ENCODE results near the gene RUFY4.
"Not testable (repeated sequence)": the region's sequence is repeated elsewhere in the genome, so short reads cannot be mapped to it uniquely, and the experiment has no call there.

RUFY4 gene

DNA sequence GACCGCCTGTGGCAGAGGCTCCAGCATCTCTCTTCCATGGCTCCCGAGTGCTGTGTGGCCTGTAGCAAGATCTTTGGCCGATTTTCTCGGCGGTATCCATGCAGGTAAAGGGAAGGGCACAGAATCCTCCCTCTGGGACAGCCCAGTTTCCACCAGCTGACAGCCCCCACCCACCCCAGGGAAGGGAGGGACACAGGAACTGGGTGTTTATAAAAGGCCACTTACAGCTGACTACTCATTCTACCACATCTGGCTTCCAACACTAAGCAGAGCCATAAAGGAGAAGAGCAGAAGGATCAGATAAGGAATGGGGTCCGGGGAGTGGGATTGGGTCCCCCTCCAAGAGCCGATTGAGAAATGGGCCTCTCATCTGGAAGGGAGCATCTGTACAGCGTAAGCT, 20.2 kb downstream of the RUFY4 start:
- no peak for DNase-seq (ENCODE audit: low read depth)

DNA sequence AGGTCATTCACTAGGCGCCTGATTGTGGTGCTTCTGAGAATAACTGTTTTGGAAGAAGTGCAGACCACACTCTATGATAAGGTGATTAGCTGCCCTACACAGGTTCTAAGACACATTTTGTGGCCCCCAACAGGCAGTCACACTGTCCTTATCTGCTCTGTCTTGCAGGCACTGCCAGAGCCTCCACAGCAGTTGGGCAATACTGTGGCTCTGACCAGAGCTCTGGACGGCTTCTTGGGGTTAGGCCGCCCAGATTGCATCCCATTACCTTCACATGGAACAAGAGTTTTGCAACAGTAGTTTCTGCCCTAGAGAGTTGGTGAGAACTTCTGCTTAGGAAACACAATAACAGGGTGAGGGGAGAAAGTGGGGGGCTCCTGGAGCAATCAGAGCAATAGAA, 22.7 kb downstream of the RUFY4 start:
- no peak for DNase-seq (ENCODE audit: low read depth)

DNA sequence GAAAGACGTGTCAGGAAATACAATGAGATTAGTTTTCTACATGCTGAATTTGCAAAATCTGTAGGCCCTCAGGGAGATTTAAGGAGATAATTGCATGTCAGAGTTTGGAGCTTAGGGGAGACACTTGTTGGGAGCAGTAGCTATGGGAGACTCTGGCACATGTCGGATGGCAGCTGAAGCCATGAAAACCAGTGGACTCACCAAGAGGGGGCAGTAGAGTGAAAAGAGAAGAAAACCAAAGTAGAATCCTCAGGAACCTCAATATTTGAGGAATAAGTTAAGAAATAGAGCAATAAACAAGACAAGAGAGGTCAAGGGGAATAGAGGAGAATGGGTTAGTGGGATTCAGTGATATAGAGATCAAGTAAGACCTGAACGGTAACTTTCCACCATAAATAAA, 24.8 kb downstream of the RUFY4 start:
- no peak for DNase-seq (ENCODE audit: low read depth)

DNA sequence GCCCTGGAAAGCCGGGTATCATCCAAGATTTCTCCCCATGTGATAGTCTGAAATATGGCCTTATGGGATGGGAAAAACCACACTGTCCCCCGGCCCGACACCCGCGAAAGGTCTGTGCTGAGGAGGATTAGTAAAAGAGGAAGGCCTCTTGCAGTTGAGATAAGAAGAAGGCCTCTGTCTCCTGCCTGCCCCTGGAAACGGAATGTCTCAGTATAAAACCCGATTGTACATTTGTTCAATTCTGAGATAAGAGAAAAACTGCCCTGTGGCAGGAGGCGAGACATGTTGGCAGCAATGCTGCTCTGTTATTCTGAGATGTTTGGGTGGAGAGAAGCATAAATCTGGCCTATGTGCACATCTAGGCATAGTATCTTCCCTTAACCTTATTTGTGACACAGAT, 26.8 kb downstream of the RUFY4 start:
- no peak for DNase-seq (ENCODE audit: low read depth)

DNA sequence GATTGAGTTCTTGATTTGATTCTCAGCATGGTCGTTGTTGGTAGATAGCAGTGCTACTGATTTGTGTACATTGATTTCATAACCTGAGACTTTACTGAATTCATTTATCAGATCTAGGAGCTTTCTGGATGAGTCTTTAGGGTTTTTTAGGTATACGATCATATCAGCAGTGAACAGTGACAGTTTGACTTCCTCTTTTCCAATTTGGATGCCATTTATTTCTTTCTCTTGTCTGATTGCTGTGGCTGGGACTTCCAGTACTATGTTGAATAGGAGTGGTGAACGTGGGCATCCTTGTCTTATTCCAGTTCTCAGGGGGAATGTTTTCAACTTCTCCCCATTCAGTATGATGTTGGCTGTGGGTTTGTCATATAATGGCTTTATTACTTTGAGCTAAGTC, 28.9 kb downstream of the RUFY4 start:
- DNase-seq (ENCODE audit: low read depth) = no peak

DNA sequence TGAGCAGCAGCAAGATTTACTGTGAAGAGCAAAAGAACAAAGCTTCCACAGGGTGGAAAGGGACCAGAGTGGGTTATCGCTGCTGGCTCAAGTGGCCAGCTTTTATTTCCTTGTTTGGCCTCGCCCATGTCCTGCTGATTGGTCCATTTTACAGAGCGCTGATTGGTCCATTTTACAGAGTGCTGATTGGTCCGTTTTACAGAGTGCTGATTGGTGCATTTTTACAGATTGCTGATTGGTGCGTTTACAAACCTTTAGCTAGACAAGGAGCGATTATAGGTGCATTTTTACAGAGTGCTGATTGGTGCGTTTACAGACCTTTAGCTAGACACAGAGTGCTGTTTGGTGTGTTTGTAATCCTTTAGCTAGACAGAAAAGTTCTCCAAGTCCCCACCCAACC, 39.8 kb downstream of the RUFY4 start:
- not testable (repeated sequence) for DNase-seq (ENCODE audit: low read depth)

DNA sequence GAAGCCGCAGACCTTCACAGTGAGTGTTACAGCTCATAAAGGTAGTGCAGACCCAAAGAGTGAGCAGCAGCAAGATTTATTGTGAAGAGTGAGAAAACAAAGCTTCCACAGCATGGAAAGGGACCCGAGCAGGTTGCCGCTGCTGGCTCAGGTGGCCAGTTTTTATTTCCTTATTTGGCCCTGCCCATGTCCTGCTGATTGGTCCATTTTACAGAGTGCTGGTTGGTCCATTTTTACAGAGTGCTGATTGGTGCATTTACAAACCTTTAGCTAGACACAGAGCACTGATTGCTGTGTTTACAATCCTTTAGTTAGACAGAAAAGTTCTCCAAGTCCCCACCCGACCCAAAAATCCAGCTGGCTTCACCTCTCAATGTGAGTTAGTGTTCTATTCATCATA, 52.7 kb downstream of the RUFY4 start:
- DNase-seq (ENCODE audit: low read depth) = not testable (repeated sequence)

DNA sequence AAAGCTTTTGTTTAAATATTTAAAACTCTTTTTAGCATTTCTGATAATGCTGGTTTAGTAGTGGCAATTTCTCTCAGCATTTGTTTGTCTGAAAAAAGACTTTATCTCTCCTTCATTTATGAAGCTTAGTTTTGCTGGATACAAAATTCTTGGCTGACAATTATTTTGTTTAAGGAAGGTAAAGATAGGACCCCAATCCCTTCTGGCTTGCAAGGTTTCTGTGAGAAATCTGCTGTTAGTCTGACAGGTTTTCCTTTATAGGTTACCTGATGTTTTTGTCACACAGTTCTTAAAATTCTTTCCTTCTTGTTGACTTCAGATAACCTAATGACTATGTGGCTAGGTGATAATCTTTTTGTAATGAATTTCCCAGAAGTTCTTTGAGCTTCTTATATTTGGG, 53.2 kb downstream of the RUFY4 start:
- DNase-seq (ENCODE audit: low read depth) = not testable (repeated sequence)

DNA sequence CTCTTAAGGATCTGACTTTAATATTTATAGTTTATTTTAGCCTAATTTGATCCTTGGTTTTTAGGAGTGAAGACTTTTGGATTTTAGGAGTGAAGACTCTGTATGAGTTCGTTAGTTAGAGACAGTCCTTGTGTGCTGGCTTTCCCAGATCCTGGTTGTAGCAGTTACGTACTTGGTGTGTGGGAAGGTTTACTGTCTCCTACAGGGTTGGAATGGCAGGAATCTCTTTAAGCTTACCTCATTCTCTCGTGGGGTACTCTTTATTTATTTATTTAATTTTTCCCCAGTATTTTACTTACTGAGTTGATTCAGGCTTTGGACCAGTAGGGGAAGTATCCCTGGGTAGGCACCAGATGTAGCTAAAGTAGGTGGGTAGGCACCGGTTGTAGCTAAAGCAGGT, 54.9 kb downstream of the RUFY4 start:
- no peak for DNase-seq (ENCODE audit: low read depth)

DNA sequence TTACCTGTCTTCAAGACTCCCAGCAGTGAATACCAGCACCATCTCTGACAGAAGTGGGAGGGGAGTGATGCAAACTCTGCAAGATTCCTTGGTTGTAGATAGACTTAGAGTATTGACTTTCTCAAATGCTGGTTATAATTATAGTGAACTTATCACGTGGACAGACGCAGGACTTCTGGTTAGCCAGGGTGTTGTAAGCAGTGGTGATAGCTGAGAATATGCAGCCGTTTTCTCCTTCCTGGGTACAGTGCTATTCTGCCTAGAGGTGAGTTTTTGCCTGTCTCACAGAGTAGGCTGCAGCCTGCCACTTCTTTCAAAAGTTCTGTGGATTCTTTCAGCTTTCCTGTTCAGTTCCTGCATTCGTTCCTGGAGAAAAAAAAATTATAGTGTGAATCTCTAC, 56.0 kb downstream of the RUFY4 start:
- no peak for DNase-seq (ENCODE audit: low read depth)

DNA sequence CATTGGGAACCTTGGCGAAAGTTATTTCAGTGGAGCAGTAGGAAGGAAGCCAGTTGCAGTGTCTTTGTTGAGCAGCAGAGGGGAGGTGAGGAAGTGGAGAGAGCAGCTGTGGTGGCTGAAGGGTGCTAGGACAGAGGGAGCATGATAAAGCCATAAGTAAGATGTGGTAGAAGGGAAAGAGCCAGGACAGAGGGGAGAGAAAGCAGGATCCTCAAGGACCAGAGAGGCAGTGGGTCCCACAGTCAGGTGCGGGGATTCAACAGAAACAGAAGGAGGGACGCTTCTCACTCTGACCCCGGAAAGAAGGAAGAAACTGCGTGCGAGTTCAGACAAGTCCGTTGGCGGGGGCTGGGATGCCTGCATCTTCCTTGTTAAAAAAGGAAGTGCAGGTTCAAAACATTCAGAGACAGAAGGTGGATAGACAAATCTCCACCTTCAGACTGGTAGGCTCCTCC, 56.6 kb downstream of the RUFY4 start, which contains the start of gene CXCR2:
Gene CXCR2 (plus strand): TSS at position 403 of the 455 bp plus-strand sequence. CDS start 8,774 bp downstream, outside the sequence.
- DNase-seq (ENCODE audit: low read depth) = no peak

DNA sequence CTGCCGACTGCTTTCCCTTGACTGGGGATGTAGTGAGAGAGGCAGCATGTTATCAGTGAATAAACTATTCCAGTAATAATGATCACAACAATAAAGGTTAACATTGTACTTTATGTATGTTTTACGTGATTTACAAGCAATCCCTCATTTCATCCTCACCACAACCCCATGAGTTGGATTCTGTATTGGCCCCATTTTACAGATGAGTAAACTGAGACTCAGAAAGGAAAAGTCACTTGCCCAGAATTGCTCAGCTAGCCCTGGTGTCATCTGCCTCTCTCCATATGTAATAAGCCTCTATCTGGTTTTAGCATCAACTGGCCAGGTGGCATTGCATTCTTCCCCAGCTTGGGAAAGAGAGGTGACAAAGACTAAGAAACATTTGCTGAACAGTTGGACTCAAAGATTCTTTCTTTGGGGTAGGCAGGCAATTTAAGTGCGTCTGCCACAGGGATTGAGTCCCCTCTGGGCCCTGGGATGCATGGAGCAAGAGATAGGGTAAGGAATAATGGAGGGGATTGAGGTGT, 58.9 kb downstream of the RUFY4 start:
- DNase-seq (ENCODE audit: low read depth) = no peak

DNA sequence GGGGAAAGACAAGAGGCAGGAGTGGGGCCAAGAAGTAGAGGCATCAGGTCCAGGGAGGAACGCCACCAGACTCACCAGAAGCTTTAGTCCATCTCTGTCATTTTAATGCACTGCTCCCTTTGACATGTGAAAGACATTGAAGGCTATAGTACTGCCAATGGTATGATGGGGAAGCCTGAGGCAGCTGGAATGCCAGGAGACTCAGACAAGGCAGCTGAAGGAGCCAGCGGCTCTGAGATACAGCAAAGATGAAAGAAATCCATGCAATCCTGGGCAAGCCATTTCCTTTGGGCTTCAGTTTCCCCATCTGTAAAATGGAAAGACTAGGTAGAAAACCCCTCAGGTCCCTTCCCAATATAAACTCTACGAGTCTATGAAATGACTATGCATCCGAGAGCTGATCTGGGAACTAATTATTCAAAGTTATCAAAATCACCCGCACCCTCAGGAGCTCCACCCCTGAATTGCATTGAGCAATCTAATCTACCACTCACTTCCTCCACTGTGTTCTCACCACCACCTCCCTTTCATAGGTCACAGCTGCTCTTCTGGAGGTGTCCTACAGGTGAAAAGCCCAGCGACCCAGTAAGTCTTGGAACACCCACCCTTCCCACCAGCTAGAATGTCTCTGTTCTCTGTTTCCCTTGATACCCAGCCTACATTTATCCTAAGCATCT, 59.9 kb downstream of the RUFY4 start:
- no peak for DNase-seq (ENCODE audit: low read depth)

DNA sequence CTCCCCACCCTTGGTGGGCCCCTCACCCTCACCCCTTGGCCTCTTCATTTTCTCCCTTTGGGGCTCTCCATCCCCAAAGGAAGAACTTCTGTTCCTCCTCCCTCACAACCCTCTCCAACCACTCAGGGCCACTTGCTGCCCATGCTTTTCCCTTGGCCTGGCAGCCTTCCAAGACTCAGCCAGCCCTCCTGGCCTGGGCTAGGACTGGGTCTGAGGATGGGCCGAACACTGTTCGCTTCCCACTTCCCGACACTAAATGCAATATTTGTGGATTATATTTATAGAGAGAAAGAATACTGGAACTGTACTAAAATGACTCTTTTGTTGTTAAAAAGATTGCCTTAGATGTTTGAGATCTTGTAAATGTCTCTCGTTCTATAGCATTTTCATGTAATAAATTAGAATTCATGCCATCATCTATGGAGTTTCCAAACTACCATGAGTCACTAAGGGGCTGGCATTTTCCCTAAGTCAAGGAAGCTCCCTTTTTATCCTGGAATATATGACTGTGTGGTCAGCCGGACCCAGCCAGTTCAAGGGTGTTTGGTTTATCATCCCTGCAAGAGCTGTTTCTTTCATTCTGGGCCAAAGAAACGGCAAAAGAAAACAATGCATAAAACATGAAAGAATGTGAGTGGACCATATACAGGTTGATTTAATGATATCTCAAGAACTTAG, 60.5 kb downstream of the RUFY4 start:
- no peak for DNase-seq (ENCODE audit: low read depth)

DNA sequence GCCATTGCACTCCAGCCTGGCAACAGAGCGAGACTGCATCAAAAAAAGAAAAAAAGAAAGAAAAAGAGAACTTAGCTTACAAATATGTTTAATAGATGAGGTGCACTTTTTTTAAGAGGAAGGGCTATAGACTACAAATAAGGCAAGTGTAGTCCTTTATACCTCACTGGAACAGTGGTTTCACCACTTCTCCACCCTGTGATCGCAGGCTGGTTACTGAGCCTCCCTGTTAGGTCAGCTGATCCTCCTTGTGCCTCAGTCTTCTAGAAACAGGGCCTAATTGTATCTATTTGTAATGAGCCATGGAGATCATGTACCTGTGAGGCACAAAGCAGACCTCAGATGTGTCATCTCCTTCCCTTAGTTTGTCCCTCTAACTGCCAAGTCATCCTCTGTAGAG, 61.3 kb downstream of the RUFY4 start:
- DNase-seq (ENCODE audit: low read depth) = no peak

DNA sequence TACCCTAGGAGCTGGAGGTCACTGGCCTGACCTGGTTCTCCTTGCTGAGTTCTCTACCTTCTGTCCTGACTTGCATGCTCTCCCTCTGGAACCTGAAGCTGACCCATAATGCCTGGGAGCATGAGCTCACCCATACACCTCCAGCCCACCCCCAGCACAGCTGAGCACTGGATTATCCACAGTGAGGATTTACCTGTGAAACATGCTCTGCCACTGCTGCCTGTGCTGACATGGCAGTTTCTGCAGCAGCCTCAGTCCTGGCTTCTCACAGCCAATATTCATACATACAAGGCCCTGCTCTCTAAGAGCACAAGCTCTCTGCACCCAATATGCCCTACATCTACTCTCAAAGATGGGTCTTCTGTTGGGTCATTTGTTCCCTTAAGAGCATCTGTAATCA, 61.8 kb downstream of the RUFY4 start:
- no peak for DNase-seq (ENCODE audit: low read depth)

DNA sequence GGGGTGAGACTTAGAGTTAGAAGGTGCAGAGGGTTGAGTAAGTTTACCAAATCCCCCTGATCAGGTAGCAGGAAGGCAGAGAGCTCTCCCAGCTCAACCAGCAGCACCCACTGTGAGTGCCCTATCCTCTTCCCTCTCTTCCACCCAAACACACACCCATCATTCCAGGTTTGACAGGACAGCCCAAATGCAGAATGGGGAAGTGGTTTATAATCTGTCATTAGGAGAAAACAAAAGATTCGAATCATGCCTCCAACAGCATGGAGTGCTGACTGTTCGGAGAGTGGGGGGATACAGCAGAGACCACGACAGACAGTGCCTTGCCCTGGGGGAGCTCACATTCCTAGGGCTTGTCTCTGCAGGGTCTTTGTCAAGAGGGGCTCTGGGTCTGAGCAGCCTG, 68.5 kb downstream of the RUFY4 start:
- DNase-seq (ENCODE audit: low read depth) = no peak

DNA sequence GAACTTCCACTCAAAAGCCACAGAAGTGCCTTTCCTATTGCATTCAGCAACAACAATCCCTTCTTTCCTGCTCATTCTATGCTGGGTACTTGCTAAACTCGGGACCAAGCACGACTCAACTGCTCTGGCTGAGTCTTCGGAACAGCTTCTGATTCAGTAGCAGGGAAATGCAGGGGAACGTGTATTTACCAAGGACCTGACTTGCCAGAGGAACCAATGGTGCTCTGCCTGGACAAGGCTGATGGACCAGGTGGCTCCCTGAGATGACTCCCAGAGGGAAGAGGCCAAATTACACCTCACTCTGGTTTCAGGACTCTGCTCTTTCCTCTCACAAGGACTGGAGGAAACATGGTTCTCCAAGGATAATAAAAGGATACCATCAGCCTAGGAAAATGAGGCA, 69.0 kb downstream of the RUFY4 start:
- no peak for DNase-seq (ENCODE audit: low read depth)
